Measurements from ENCODE around the gene NUB1.

Gene NUB1

GRCh38 chr7:151306374-151306773 is 35.2 kb upstream of the NUB1 start:
- no peak overlapping the region for H3K9ac ChIP-seq (ENCODE audit: low read length)

GRCh38 chr7:151306860-151307259 is 34.8 kb upstream of the NUB1 start:
- no peaks in the 10 kb centered on the region for H4K20me1 ChIP-seq (ENCODE audit: insufficient read depth, low read length)
- H3K4me3 ChIP-seq (ENCODE audit: low read depth, low read length, poor library complexity, severe bottlenecking) = no peak overlapping the region
- H3K27me3 ChIP-seq (ENCODE audit: insufficient read depth, low read length) = 0 out of 2 replicates have a peak, but pooled peaks cover 7% of the 10 kb centered on the region
- no peak overlapping the region for H3K27ac ChIP-seq (ENCODE audit: low read depth, low read length, poor library complexity, severe bottlenecking)
- no peaks in the 10 kb centered on the region for H3K36me3 ChIP-seq (ENCODE audit: insufficient read depth, low read length)
- H3K79me2 ChIP-seq (ENCODE audit: insufficient read depth, low read length) = no peaks in the 10 kb centered on the region
- H3K9me3 ChIP-seq (ENCODE audit: low read length) = peaks cover 6% of the 10 kb centered on the region; the same call in 1 of the 2 replicates
- TF ChIP-seq EZH2 (IDR thresholded peaks at IDR 0.05; ENCODE audit: borderline replicate concordance, low read length) (no peak), CTCF (IDR thresholded peaks at IDR 0.05; ENCODE audit: low read length) (no peak)
- no peak overlapping the region for H2AFZ ChIP-seq (ENCODE audit: low read length)
- H3K9me2 ChIP-seq (ENCODE audit: low read depth, low read length) = no peaks in the 10 kb centered on the region
- peaks cover 7% of the 10 kb centered on the region for H3K4me1 ChIP-seq (ENCODE audit: insufficient read depth, low read length, severe bottlenecking)
- no peaks in the 10 kb centered on the region for H3F3A ChIP-seq (ENCODE audit: insufficient read depth, low read length)
- no peak overlapping the region for H3K4me2 ChIP-seq (ENCODE audit: low read length)
- no peak overlapping the region for H3K9ac ChIP-seq (ENCODE audit: low read length)

More at GRCh38 chr7:151306374-151306773, 35.2 kb upstream of the NUB1 start:
- Histone ChIP-seq H2AFZ (ENCODE audit: low read length) (no peak overlapping the region), H3K79me2 (ENCODE audit: insufficient read depth, low read length) (no peaks in the 10 kb centered on the region), H3F3A (ENCODE audit: insufficient read depth, low read length) (no peaks in the 10 kb centered on the region), H4K20me1 (ENCODE audit: insufficient read depth, low read length) (no peaks in the 10 kb centered on the region), H3K27me3 (ENCODE audit: insufficient read depth, low read length) (0 out of 2 replicates have a peak, but pooled peaks cover 7% of the 10 kb centered on the region), H3K9me3 (ENCODE audit: low read length) (peaks cover 4% of the 10 kb centered on the region; the same call in 1 of the 2 replicates), H3K9me2 (ENCODE audit: low read depth, low read length) (no peaks in the 10 kb centered on the region), H3K36me3 (ENCODE audit: insufficient read depth, low read length) (no peaks in the 10 kb centered on the region), H3K27ac (ENCODE audit: low read depth, low read length, poor library complexity, severe bottlenecking) (no peak overlapping the region), H3K4me3 (ENCODE audit: low read depth, low read length, poor library complexity, severe bottlenecking) (no peak overlapping the region), H3K4me1 (ENCODE audit: insufficient read depth, low read length, severe bottlenecking) (peaks cover 7% of the 10 kb centered on the region), H3K4me2 (ENCODE audit: low read length) (no peak overlapping the region)
- TF ChIP-seq CTCF (IDR thresholded peaks at IDR 0.05; ENCODE audit: low read length) = no peak
- no peak for TF ChIP-seq EZH2 (IDR thresholded peaks at IDR 0.05; ENCODE audit: borderline replicate concordance, low read length)

- H4K20me1 ChIP-seq (ENCODE audit: insufficient read depth, low read length) = no peaks in the 10 kb centered on the region
- H3K4me2 ChIP-seq (ENCODE audit: low read length) = no peak overlapping the region
- H3K4me3 ChIP-seq (ENCODE audit: low read depth, low read length, poor library complexity, severe bottlenecking) = no peak overlapping the region
- no peaks in the 10 kb centered on the region for H3K79me2 ChIP-seq (ENCODE audit: insufficient read depth, low read length)
- no peak overlapping the region for H3K9ac ChIP-seq (ENCODE audit: low read length)
- H3F3A ChIP-seq (ENCODE audit: insufficient read depth, low read length) = no peaks in the 10 kb centered on the region
- H3K4me1 ChIP-seq (ENCODE audit: insufficient read depth, low read length, severe bottlenecking) = peaks cover 7% of the 10 kb centered on the region
- 0 out of 2 replicates have a peak, but pooled peaks cover 7% of the 10 kb centered on the region for H3K27me3 ChIP-seq (ENCODE audit: insufficient read depth, low read length)
- no peaks in the 10 kb centered on the region for H3K36me3 ChIP-seq (ENCODE audit: insufficient read depth, low read length)
- H3K9me3 ChIP-seq (ENCODE audit: low read length) = peaks cover 6% of the 10 kb centered on the region; the same call in 1 of the 2 replicates
- TF ChIP-seq EZH2 (IDR thresholded peaks at IDR 0.05; ENCODE audit: borderline replicate concordance, low read length) (no peak), CTCF (IDR thresholded peaks at IDR 0.05; ENCODE audit: low read length) (no peak)
- H3K27ac ChIP-seq (ENCODE audit: low read depth, low read length, poor library complexity, severe bottlenecking) = no peak overlapping the region
- no peaks in the 10 kb centered on the region for H3K9me2 ChIP-seq (ENCODE audit: low read depth, low read length)
- no peak overlapping the region for H2AFZ ChIP-seq (ENCODE audit: low read length)
Measured at GRCh38 chr7:151307536-151307935, 34.1 kb upstream of the NUB1 start.
